ENCODE data around the gene TEX38. TPM values are rescaled to one million over a fixed set of nuclear protein-coding genes. Genes with fewer than 3 reads are reported as not detected.

The TEX38 gene
- total RNA-seq, 1 donor from 2014 or later: not detected

GRCh38 chr1:46697053-46697452 lies 25.4 kb downstream of the TEX38 start:
- Mint-ChIP-seq H3K4me1 (ENCODE audit: unreplicated experiment) (peaks cover 4% of the 10 kb centered on the region), H3K9me3 (no peaks in the 10 kb centered on the region), H3K27me3 (no peaks in the 10 kb centered on the region), H3K27ac (no peak overlapping the region), H3K4me3 (no peak overlapping the region), H3K36me3 (peaks cover 29% of the 10 kb centered on the region)
- DNase-seq (ENCODE audit: extremely low spot score, unreplicated experiment): no peak
- TF ChIP-seq, protein P1, sequence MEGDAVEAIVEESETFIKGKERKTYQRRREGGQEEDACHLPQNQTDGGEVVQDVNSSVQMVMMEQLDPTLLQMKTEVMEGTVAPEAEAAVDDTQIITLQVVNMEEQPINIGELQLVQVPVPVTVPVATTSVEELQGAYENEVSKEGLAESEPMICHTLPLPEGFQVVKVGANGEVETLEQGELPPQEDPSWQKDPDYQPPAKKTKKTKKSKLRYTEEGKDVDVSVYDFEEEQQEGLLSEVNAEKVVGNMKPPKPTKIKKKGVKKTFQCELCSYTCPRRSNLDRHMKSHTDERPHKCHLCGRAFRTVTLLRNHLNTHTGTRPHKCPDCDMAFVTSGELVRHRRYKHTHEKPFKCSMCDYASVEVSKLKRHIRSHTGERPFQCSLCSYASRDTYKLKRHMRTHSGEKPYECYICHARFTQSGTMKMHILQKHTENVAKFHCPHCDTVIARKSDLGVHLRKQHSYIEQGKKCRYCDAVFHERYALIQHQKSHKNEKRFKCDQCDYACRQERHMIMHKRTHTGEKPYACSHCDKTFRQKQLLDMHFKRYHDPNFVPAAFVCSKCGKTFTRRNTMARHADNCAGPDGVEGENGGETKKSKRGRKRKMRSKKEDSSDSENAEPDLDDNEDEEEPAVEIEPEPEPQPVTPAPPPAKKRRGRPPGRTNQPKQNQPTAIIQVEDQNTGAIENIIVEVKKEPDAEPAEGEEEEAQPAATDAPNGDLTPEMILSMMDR (conservative IDR thresholded peaks at IDR 0.05): no peak

- Mint-ChIP-seq H3K36me3 (peaks cover 36% of the 10 kb centered on the region), H3K4me3 (no peak overlapping the region), H3K27ac (no peak overlapping the region), H3K9me3 (no peaks in the 10 kb centered on the region), H3K27me3 (no peaks in the 10 kb centered on the region), H3K4me1 (ENCODE audit: unreplicated experiment) (no peaks in the 10 kb centered on the region)
- DNase-seq (ENCODE audit: extremely low spot score, unreplicated experiment): no peak
- TF ChIP-seq, protein P1 (conservative IDR thresholded peaks at IDR 0.05): no peak
Observed at GRCh38 chr1:46699666-46700065, 28.0 kb downstream of the TEX38 start.

- H3K27me3 Mint-ChIP-seq: no peaks in the 10 kb centered on the region
- no peaks in the 10 kb centered on the region for H3K4me1 Mint-ChIP-seq (ENCODE audit: unreplicated experiment)
- no peak overlapping the region for H3K27ac Mint-ChIP-seq
- TF ChIP-seq, protein P1 (conservative IDR thresholded peaks at IDR 0.05): no peak
- no peak overlapping the region for H3K4me3 Mint-ChIP-seq
- DNase-seq (ENCODE audit: extremely low spot score, unreplicated experiment): no peak
- H3K9me3 Mint-ChIP-seq: no peaks in the 10 kb centered on the region
- H3K36me3 Mint-ChIP-seq: peaks cover 27% of the 10 kb centered on the region
Observed at GRCh38 chr1:46703927-46704641, 32.4 kb downstream of the TEX38 start.

GRCh38 chr1:46705408-46705807 lies 33.8 kb downstream of the TEX38 start:
- no peak for DNase-seq (ENCODE audit: extremely low spot score, unreplicated experiment)
- Mint-ChIP-seq H3K36me3 (peaks cover 30% of the 10 kb centered on the region), H3K27ac (no peak overlapping the region), H3K9me3 (no peaks in the 10 kb centered on the region), H3K4me1 (ENCODE audit: unreplicated experiment) (no peaks in the 10 kb centered on the region), H3K4me3 (no peak overlapping the region), H3K27me3 (no peaks in the 10 kb centered on the region)
- TF ChIP-seq, protein P1 (conservative IDR thresholded peaks at IDR 0.05): no peak

DNA sequence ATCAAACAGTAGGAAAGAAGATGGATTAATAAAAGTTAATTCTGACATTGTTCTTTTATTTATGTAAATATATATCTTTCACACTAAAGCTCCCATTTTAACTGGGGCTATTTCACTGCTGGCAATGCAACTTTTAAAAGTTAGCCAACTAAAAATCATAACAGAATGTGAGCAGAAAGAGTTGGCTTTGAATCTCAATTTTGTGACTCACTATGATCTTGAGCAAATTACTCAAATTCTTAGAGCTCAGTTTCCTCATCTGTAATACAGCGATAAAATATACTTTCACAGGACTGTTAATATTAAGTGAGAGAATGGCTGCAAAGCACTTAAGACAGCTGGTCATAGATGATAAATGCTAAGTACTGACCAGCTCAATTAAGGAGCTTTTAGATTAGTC lies 36.5 kb downstream of the TEX38 start:
- H3K4me3 Mint-ChIP-seq: no peak overlapping the region
- no peaks in the 10 kb centered on the region for H3K4me1 Mint-ChIP-seq (ENCODE audit: unreplicated experiment)
- DNase-seq (ENCODE audit: extremely low spot score, unreplicated experiment): no peak
- TF ChIP-seq, protein P1 (conservative IDR thresholded peaks at IDR 0.05): no peak
- peaks cover 26% of the 10 kb centered on the region for H3K36me3 Mint-ChIP-seq
- no peaks in the 10 kb centered on the region for H3K27me3 Mint-ChIP-seq
- H3K9me3 Mint-ChIP-seq: no peaks in the 10 kb centered on the region
- no peak overlapping the region for H3K27ac Mint-ChIP-seq
